ENCODE measurements around the gene BRI3BP.
"Not testable (repeated sequence)": the region's sequence is repeated elsewhere in the genome, so short reads cannot be mapped to it uniquely, and the experiment has no call there.

Gene BRI3BP

DNA sequence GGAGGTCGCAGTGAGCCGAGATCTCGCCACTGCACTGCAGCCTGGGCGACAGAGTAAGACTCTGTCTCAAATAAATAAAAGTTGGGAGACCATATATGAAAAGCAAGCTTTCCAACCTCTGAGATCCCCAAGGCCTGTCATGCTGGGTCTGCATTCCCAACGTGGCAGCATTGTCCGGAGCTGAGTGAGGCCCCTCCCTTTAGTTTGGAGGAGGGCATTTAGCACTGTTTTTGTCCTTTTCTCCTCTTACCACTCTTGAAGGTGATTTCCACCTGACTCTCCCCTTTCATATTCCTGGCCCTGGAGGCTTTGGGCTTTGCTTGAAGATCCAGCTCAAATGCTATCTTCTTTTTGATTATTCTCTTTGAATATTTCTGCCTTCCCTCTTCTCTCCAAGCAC is 74.9 kb downstream of the BRI3BP start:
- no peak for DNase-seq (ENCODE audit: low spot score)

DNA sequence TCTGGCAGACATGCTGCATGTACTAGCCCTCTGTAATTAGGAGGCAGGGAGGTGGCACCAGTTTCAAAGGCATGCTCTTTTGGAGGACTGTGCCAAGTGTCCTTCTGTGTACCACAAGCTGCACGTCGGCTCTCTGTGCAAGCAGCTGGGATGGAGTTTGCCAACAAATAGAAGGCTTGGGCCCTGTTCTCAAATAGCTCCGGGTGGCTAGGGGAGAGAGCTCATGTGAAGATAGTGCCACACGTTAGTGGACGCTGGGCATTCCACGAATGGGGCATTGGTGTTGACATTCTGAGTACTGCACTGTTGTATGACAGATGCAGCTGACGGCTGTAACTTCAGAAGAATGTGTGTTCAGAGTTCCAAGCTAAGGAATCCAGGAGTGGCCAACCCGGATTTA is 76.2 kb downstream of the BRI3BP start:
- no peak for DNase-seq (ENCODE audit: low spot score)

DNA sequence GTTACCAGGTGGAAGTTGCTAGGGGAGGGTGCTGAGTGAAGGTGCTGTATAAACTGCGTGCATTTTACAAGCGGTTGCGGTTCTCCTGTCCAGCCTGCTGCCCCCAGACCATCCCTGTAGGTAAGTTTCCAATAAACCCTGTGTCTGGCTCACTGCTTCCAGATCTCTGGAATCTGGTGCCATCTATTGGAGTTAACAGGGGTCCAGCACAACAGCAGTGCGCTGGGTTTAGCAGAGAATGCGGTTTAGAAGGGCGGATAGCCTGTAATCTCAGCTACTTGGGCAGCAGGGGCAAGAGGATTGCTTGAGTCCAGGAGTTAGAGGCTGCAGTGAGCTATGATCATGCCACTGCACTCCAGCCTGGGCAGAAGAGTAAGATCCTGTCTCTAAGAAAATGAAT is 76.7 kb downstream of the BRI3BP start:
- DNase-seq (ENCODE audit: low spot score), result no peak

DNA sequence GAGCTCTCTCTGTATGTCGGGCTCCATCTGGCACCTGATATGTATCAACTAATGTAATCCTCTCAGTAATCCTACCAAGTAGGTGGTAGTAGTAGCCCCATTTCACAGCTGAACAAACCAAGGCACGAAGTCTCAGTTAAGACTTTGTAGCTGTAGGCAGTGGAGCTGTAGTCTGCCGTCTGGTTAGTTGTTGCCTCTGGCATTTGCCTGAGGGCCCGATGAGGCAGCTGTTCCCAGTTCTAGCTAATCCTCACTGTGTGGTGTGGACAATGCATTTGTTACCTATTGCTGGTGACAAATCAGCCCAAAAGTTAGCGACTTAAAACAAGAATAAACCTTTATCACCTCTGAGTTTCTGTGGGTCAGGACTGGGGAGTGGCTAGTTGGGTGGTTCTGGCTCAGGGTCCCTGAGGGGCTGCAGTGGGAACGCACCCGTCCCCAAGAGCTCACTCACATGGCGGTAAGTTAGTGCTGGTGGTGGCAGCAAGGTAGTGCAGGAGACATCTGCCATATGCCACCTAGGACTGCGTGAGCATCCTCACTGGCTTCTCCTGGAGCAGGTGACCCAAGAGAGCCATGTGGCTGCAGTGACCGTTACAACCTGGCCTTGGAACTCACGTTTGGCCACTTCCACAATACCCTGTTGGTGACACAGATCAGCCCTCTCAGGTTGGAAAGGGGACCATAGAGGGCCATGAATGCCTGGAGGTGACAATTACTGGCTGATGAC is 77.4 kb downstream of the BRI3BP start:
- DNase-seq (ENCODE audit: low spot score), result no peak

DNA sequence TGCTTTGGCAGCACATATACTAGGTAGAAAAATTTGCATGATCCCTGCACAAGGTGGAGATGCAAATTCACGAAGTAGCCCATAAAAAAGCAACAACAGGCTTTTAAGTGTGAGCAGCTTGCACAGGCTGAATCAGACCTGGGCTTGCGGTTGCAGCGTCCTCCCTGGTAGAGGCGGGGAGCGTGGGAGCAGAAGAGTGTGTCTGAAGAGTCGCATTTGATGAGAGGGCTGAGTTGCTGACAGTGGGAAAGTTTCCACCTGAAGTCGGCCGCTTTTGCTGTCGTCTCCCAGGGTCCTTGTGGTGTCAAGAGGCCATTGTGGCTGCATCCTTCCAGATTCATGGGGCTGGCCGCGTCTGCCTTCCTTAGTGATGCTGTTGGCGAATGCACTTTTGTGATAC is 78.0 kb downstream of the BRI3BP start:
- DNase-seq (ENCODE audit: low spot score), result no peak

DNA sequence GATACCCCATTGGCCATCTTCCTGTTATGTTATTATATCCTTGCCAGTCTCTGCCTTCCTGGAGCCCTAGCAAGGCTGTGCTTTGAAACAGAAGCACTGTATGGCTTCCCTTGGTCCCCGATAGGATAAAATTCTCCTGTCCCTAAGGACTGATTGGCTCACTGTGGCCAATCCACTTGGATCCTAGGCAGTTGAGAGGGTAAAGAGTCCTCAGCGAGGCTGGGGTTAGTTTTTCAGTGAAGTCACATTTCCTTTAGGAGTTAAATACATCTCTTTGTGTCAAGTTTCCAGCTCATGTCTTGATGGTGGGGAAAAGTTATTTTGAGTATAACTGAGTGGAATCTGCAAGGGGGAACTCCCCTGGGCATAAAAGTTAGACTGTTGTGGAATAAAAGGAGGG is 79.1 kb downstream of the BRI3BP start:
- no peak for DNase-seq (ENCODE audit: low spot score)

DNA sequence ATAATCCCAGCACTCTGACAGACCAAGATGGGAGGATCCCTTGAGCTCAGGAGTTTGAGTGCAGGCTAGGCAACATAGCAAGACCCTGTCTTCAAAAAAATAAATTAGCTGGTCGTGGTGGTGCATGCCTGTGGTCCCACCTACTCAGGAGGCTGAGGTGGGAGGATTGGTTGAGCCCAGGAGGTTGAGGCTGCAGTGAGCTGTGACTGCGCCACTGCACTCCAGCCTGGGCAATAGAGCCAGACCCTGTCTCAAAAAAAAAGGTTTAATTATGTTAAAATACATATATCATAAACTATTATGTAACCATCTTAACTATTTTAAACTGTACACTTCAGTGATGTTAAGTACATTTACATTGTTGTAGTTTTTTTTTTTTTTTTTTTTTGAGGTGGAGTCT is 80.8 kb downstream of the BRI3BP start:
- DNase-seq (ENCODE audit: low spot score), result not testable (repeated sequence)

DNA sequence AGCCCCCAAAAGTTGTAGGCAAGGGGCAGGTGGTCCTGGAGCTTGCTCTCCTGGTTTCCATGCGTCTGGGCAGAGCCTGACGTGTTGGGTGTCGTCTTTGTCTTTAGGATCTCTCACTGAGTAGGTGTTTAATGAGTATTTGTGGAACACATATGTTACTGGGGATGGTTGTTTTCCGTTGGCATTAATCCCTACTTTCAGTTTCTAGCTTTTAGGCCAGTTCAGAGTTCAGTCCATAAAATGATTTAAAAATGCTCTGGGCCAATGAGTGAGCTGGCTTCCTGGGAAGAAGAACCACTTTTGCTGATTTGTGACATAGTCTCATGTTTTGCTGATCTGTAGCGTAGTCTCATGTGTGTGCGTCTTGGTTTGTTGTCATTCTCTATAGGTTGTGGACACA is 82.7 kb downstream of the BRI3BP start:
- no peak for DNase-seq (ENCODE audit: low spot score)

DNA sequence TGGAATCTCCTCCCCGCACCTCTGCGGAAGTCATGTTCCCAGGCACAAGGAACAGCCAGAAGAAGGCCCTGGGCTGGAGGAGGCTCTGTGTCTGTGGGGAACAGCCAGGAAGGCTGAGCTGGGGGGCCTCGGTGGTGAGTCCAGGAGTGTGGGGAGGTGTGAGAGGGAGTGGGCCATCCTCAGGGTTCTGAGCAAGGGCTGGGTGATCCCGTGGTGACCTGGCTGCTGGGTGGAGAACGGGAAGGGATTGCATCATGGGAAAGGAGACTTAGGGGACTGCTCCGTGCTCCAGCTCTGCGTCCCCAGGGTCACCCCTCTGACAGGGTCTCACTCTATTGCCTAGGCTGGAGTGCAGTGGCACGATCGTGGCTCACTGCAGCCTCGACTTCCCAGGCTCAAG is 85.6 kb downstream of the BRI3BP start:
- no peak for DNase-seq (ENCODE audit: low spot score)

DNA sequence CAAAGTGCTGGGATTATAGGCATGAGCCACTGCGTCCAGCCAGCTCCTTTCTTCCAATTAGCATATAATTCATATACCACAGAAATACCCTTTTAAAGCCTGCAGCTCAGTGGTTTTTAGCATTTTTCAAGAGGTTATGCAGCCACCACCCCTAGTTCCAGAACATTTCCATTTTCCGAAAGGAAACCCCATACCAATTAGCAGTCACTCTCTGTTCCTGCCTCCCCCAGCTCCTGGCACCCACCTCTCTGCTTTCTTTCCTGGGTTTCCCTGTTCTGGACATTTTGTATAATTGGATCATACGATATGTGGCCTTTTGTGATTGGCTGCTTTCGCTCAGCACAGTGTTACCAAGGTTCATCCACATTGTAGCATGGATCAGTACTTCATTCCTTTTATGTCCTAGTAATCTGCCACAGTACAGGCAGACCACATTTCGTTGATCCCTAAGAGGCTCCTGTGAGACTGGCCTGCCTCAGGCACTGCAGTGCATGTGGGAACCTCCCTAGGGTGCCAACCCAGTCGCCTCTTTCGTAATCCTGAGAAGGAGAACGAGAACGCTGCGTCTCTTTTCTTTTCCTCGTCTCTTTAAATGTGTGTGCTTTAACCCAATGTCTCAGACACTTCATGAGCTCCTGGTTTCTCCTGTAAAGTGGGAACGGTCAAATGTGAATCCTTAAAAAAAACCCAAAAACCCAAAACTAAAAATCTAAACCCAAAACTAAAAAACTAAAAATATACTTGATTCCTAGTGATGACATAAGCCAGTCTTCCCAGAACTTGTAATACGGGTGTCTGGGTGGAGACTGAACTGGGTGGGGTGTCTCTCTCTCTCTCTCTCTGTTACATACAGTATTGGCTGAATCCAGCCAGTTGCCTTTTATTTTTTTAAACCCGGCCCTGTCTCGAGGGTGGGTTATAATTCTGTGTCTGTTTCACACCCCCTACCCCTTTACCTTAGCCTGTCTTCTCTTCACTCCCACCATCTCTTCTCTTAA is 86.5 kb downstream of the BRI3BP start:
- DNase-seq (ENCODE audit: low spot score), result no peak
